IPS-11a (cell line): ENCODE measurements around the gene CEP131.

Experiments used
- H3K4me3 ChIP-seq: one replicate; pipeline ENCODE4 v1.5.1; 2013; ENCODE audit warnings: low read depth, low read length, control low read depth

Gene CEP131

GRCh38 chr17:81239714-81240555 lies 17.2 kb upstream of the CEP131 start:
- H3K4me3 ChIP-seq, result peak overlapping the region; percentile 84

DNA sequence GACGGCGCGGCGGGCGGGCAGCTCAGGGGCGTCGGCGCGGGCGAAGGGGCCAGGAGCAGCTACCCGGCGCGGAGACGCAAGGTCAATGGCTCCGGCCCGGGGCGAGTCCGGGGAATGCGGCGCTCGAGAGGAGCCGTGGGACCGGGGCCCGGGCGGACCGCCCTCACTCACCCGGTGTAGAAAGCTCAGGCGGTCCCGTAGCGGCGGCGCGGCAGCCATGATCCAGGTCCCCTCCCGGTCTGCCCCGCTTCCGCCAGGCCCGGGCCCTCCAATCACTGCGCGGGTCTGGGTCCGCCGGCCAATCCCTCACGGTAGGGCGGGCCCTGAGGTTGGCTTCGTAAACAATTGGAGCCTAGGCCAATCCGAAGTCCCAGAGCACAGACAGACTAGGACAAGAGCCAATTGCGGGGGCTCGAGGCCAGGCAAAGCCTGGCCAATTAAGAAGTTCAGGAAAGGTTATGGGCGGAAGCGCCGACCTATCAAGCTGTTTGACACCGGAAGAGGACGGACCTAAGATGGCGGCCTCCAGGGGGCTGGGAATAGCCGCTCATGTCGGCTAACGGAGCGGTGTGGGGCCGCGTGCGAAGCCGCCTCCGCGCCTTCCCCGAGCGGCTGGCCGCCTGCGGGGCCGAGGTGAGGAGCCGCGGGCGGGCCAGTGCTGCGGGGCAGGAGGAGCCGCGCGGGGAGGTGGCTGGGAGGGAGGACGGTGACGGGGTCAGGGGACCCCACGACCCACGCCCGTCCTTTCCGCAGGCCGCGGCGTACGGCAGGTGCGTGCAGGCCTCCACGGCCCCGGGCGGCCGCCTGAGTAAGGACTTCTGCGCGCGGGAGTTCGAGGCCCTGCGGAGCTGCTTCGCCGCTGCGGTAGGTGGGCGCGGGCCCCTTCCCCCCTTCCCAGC lies 16.3 kb upstream of the CEP131 start, which contains the start of the genes NDUFAF8 and TEPSIN:
TSS of gene NDUFAF8 (plus strand) at position 504 of the 899 bp plus-strand sequence. CDS start at position 550, 46 bp downstream.
TSS of gene TEPSIN (minus strand) at position 241 of the 899 bp plus-strand sequence. CDS start at position 219, 22 bp downstream.
- peak within 1 kb of the TSS; percentile 84 for H3K4me3 ChIP-seq

- H3K4me3 ChIP-seq, result peak overlapping the region; percentile 84
Measured at GRCh38 chr17:81238490-81238814, 15.7 kb upstream of the CEP131 start.

- peak overlapping the region; percentile 84 for H3K4me3 ChIP-seq
Measured at GRCh38 chr17:81237591-81238489, 15.1 kb upstream of the CEP131 start.

DNA sequence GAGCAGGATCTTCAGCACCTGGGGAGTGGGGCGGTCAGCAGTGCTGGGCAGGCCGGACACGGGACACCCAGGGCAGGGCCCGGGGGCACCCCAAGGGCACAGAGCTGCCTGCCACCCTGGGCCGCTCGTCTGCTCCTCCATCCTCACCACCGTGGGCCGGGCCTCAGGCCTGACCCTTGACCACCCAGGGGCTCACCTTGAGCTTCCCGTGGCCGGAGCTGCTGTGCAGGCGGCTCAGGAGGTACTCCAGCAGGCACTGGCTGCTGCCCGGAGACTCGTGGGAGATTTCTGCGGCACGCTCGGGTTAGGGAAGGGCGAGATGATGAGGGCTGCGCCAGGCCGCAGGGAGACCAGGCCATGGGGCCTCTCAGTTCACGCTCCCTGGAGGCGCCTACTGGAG lies 14.0 kb upstream of the CEP131 start:
- H3K4me3 ChIP-seq, result no peak overlapping the region

DNA sequence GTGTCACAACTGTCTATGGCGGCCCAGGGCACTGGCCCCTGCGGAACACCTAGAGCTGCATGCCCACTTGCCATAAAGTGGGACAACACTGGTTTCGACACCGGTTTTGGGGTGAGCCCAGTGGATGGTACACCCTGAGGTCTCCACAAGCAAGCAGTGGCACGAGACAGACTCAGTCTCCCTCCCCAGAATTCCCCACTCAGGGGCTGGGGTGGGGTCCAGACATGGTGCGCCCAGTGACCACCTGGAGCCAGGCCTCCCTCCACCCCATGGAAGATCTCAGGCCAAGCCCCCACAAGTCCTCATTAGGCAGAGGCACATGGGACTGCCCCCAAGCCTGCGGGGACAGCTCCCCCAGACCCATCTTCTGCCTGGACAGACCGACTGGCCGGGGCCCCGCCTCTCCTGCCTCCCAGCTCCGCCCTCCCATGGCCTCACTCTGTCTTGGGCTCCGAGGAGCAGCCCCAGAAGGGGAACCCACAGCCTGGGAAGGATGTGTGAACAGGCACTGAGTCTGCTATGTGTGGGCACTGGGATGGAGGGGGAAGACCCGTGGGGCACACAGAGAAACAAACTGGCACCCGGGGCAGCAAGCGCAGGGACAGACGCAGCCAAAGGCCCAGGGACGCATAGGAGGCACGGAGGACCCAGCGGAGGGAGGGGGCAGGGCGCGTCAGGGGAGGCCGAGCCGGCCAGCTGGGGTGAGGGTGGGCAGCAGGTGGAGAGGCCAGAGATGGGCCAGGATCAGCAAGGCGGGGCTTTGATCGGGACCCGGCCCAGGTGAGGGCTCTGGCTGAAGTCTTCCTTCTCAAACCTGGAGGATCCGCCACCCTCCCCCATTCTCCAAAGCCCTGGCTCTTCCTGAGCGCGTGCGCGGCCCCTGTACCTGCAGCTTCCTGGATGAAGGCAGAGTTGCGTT lies 13.3 kb upstream of the CEP131 start:
- H3K4me3 ChIP-seq, result no peak overlapping the region

DNA sequence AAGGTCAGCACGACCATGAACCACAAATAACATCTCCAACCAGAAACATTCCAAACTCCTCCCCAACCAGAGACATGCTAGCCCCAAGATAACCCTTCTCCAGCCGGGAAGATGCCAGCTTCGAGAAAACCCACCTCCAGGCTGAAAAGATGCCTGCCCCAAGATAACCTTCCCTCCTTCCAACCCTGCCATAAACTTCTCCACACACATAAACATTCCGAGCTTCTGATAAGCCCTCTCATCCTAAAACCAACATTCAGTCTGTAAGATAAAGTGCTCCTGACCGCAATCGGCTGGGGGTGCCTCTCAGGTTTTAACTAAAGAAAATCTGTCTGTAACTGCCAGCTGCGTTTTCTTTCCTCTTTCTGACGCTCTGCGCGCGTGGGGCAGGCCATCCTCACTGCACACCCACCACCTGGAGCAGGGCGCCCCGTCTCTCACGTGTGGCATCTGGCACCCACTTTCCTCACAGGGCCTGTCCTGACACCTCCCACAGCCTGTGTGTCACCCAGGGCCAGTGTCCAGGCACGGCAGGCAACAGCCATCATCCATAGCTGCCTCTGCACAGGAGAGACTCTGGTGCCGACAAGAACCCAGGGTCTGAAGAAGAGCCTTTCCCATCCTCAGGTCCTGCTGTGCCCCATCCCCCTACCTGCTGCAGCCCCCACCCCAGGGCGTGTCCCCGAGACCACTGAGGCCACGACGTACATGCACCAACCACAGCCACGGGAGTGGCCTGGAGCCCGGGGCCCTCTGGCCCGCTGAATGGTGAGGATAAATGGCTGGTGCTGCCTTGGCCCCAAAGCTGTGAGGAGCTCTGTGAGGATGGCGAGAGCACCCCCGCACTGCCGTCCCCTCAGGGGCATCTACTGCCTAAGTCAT lies 12.4 kb upstream of the CEP131 start:
- no peak overlapping the region for H3K4me3 ChIP-seq

GRCh38 chr17:81234506-81234855 lies 11.7 kb upstream of the CEP131 start:
- no peak overlapping the region for H3K4me3 ChIP-seq

DNA sequence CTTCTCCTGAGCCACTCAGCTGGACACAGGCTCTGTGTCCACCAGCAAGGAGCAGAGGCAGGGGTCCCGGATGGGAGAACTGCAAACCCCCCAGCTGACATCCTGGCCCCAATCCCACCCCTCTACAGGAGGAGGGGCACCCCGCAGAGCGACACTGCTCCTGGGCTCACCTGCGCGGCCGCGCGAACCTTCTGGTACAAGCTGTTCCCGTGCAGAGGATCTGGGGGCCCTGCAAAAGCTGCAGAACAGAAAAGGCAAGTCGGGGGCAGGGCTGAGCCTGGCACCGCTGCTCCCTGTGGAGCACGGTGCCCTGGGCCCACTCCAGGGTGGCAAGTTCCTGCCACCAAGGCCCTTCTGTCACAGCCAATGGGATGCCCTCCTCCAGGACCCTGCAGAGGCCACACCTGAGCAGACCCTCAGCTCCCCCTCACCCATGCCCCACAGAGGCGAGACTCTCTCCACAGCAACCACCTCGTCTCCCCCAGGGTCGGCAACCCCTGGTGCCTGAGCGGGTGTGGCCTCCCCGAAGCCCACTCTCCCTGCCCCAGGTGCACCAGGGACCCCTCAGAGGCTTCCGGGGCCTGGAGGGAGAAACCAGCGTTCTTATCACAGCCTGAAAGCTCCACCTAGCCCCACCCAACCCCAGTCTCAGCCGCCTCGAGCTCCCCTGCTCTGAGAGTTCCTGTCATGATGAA lies 11.2 kb upstream of the CEP131 start:
- no peak overlapping the region for H3K4me3 ChIP-seq

DNA sequence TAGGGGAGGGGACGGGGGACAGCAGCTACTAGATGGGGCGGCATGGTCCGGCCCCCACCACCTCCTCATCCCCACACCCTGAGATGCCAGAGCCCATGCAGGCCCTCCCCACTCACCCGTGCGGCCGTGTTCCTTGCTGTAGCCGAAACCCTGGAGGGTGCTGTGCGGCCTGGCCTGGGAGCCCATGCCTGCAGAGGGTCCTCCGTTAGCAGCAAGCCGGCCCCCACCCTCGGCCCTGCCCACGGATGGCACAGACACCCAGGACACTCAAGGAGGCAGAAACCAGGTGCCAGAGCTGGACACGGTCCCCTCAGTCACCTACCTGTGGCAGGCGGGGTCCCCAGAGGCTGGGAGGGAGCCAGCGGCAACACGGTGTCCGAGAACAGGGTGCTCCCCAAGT lies 10.6 kb upstream of the CEP131 start:
- no peak overlapping the region for H3K4me3 ChIP-seq

GRCh38 chr17:81232616-81233241 lies 10.0 kb upstream of the CEP131 start:
- H3K4me3 ChIP-seq, result no peak overlapping the region

DNA sequence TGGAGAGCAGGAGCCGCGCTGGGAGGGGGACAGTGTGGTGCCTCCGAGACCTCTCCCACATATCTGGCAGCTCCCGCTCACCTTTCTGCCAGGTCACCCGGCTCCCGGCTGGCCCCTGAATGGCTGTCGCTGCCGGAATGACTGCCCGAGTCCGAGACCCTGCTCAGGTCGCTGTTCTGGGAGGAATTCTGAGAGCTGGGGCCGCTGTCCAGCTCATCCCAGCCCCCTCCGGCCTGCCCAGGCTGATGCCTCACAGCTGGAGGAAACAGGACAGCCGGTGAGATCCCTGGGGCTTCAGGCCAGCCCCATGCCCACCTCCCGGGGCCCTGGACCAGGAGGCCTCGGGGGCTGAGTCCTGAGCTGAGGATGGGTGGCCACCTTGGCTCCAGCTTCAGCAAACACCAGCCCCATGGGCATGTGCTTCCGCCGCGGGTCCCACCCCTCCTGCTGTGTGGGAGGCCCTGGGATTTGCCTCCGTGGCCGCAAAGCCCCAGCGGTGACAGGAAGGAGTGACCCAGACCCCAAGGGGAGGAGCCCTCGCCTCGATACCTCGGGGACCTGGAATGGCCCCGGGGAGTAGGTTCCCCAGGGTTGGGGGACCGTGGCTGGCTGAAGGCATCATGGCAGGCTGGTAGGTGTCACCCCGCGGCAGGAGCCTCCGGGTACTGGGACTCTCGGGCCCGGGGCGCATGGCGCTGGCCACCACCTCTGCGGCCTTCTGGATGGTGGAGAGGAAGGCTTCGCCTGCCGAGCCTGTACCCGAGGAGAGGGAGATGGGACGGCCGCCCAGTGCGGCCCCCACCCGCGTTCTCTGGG lies 9.2 kb upstream of the CEP131 start:
- H3K4me3 ChIP-seq, result no peak overlapping the region

DNA sequence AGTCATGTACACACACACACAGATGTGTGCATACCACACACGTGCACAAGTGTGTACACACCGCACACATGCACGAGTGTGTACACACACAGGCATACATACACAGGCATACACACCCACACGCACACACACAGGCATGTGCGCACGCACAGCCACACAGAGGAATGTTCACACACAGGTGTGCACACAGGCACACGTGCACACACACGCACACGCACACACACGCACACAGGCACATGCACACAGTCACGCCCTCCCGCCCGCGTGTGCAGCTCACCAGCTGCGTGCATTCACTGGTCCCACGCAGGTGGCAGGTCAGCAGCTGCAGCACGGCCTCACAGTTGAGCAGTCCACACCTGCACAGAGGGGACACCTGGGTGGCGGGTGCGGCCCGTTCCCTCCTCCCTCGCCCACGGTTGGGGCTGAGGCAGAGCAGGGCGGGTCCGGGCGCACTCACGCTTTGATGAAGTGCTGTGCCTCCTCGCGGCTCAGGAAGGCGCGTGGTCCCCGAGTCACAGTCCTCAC lies 8.4 kb upstream of the CEP131 start:
- no peak overlapping the region for H3K4me3 ChIP-seq

DNA sequence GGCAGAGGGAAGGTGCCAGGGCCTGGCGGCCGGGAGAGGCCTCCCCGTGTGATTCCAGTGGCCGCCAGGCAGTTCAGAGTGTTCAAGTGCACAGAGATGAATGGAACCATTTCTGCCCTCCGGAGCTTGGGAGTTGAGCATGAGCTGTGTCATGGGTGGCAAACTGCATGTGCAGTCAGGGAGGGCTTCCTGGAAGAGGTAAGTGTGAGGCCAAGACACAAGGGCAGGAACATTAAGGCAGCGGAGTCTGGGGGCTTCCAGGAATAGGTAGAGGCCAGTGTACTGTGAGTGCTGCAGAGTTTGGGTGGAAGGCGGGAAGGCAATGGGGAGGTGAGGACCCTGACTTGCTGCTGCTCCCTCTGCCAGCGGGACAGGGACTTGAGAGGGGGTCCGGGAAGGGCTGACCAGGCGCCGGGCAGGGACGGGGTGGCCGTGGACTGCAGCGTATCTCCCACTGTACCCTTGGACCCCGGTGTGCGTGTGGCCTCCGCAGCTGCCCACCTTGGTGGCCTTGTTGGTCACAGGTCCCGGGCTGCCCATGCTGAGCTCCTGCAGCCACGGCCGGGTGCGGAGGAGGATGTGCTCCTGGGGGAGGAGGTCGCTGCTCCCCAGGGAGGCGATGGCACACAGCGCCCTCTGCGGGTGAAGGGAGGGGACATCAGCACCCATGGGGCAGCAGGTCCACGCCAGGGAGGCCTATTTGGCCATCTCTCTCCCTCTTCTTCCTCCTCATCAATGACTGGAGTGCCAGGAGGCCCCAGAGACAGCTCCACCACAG lies 7.5 kb upstream of the CEP131 start:
- no peak overlapping the region for H3K4me3 ChIP-seq

- H3K4me3 ChIP-seq, result no peak overlapping the region
Measured at GRCh38 chr17:81229666-81229920, 6.8 kb upstream of the CEP131 start.
